ENCODE measurements around the gene STUM. TPM values are rescaled to one million over a fixed set of nuclear protein-coding genes. Genes with fewer than 3 reads are reported as not detected.
"Not testable (repeated sequence)": the region's sequence is repeated elsewhere in the genome, so short reads cannot be mapped to it uniquely, and the experiment has no call there.

STUM gene
- total RNA-seq, 1 donor from 2014 or later: 0.85 TPM

- Histone ChIP-seq H3K9me3 (replicated peaks) (no peaks in the 10 kb centered on the region), H3K27me3 (ENCODE audit: low read depth) (no peaks in the 10 kb centered on the region), H3K27ac (replicated peaks) (no peak overlapping the region), H3K4me1 (peaks cover 21% of the 10 kb centered on the region), H3K4me3 (no peak overlapping the region), H3K36me3 (no peaks in the 10 kb centered on the region)
- intact Hi-C loops (cut with micrococcal nuclease): no loop called here
- DNase-seq: no peak
- TF ChIP-seq CTCF (IDR thresholded peaks at IDR 0.05; ENCODE audit: borderline replicate concordance): no peak
These were observed 62.7 kb downstream of the STUM start for GRCh38 chr1:226611301-226611700.

DNA sequence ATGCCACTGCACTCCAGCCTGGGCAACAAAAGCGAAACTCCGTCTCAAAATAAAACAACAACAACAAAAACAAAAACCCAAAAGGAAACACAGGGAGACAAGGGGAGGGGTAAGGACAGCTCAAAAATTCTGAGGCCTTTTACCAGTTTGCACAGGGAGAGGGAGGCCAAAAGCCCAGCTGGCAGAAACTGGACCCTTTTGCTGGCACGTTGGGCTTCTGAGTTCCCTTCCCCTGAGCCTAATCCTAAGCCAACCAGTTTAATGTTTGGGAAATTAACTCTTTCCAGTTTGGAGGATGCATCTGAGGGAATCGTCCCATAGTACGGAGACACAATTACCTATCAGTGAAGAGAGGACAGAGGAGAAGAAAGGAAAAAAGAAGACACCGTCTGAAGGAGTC, 63.4 kb downstream of the STUM start:
- H3K27ac ChIP-seq (replicated peaks); intact Hi-C loops (cut with micrococcal nuclease); H3K4me3 ChIP-seq; H3K27me3 ChIP-seq (ENCODE audit: low read depth); H3K9me3 ChIP-seq (replicated peaks); H3K36me3 ChIP-seq; DNase-seq: not testable (repeated sequence)
- H3K4me1 ChIP-seq: peaks cover 15% of the 10 kb centered on the region

DNA sequence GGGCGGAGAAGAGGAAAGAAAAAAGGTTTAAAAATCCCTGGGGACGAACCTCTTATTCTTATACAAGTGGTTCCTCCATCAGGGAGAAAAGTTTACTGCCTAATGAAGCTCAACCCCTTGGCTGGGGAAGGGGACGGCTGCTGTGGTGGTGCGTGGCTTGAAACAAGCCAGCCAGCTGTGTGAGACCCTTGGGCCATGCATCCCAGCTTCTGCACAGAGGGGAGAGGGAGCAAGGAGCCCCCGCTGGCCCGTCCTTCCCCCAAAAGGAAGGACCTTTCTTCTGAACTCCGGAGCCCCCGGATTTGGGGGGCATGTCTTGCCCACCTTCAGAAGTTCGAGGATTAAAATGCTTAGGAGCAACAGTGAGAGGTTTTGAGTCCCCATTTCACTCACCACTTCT, 67.3 kb downstream of the STUM start:
- no peak for DNase-seq
- Histone ChIP-seq H3K36me3 (no peaks in the 10 kb centered on the region), H3K27me3 (ENCODE audit: low read depth) (no peaks in the 10 kb centered on the region), H3K4me3 (no peak overlapping the region), H3K27ac (replicated peaks) (no peak overlapping the region), H3K9me3 (replicated peaks) (no peaks in the 10 kb centered on the region), H3K4me1 (no peaks in the 10 kb centered on the region)
- no peak for TF ChIP-seq CTCF (IDR thresholded peaks at IDR 0.05; ENCODE audit: borderline replicate concordance)
- intact Hi-C loops (cut with micrococcal nuclease): no loop called here

DNA sequence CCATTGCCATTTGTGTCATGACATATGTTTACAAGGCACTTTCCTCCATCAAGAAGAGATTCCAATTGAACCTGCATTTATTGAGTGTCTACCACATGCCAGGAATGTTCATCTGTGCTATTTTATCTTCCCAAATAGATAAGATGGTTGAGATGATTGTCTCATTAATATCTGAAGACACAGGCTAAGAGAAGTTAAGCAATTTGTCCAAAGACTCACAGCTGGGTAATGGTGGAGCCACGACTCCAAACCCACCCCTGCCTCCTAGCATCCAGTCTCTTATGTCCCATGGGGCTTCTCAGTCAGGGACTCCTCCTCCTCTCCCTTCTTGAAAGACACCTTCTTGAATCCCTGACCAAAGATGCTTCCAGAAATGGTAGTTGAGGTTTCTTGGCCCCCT, 68.1 kb downstream of the STUM start:
- Histone ChIP-seq H3K27me3 (ENCODE audit: low read depth) (no peaks in the 10 kb centered on the region), H3K4me1 (no peaks in the 10 kb centered on the region), H3K36me3 (no peaks in the 10 kb centered on the region), H3K9me3 (replicated peaks) (peaks cover 6% of the 10 kb centered on the region), H3K27ac (replicated peaks) (no peak overlapping the region), H3K4me3 (no peak overlapping the region)
- intact Hi-C loops (cut with micrococcal nuclease): no loop called here
- no peak for TF ChIP-seq CTCF (IDR thresholded peaks at IDR 0.05; ENCODE audit: borderline replicate concordance)
- DNase-seq: no peak

DNA sequence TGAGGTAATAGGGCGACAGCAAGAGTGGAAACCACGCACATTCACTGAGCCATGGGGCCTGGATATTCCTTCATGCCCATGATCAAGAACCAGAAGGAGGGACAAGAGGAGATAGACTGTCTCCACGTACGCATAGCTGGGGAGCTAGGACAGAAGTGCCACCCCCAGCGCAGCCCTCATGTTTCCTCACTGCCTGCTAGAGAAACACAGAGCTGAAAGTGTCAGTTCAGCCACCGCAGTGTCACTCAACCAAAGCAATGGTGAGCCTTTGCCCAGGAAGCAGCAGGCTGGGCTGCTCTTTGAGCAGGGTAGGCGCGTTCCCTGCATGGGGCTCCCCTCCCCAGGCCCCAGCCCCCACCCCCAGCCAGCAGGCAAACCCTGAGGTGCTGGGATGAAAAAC, 68.5 kb downstream of the STUM start:
- no peak for TF ChIP-seq CTCF (IDR thresholded peaks at IDR 0.05; ENCODE audit: borderline replicate concordance)
- Histone ChIP-seq H3K36me3 (no peaks in the 10 kb centered on the region), H3K9me3 (replicated peaks) (peaks cover 11% of the 10 kb centered on the region), H3K4me1 (no peaks in the 10 kb centered on the region), H3K4me3 (no peak overlapping the region), H3K27me3 (ENCODE audit: low read depth) (no peaks in the 10 kb centered on the region), H3K27ac (replicated peaks) (no peak overlapping the region)
- intact Hi-C loops (cut with micrococcal nuclease): no loop called here
- DNase-seq: no peak

DNA sequence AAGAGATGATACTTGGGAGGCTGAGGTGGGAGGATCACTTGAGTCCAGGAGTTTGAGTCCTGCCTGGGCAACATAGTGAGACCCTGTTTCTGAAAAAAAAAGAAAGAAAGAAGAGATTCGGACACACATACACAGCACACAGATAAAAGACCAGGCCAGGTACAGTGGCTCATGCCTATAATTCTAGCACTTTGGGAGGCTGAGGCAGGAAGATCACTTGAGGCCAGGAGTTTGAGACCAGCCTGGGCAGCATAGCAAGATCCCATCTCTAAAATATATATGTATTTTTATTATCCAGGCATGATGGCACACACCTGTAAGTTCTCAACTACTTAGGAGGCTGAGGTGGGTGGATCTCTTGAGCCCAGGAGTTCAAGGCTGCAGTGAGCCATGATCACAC, 69.2 kb downstream of the STUM start:
- H3K4me1 ChIP-seq; H3K27me3 ChIP-seq (ENCODE audit: low read depth); DNase-seq; H3K4me3 ChIP-seq; H3K27ac ChIP-seq (replicated peaks); intact Hi-C loops (cut with micrococcal nuclease); H3K36me3 ChIP-seq: not testable (repeated sequence)
- H3K9me3 ChIP-seq (replicated peaks): peaks cover 15% of the 10 kb centered on the region

- intact Hi-C loops (cut with micrococcal nuclease): no loop called here
- Histone ChIP-seq H3K4me3 (no peak overlapping the region), H3K36me3 (no peaks in the 10 kb centered on the region), H3K27ac (replicated peaks) (no peak overlapping the region), H3K9me3 (replicated peaks) (peaks cover 15% of the 10 kb centered on the region), H3K27me3 (ENCODE audit: low read depth) (no peaks in the 10 kb centered on the region), H3K4me1 (no peaks in the 10 kb centered on the region)
- no peak for TF ChIP-seq CTCF (IDR thresholded peaks at IDR 0.05; ENCODE audit: borderline replicate concordance)
- DNase-seq: no peak
These were observed 69.8 kb downstream of the STUM start for GRCh38 chr1:226618380-226618779.
